ENCODE results near the gene CGNL1.

The CGNL1 gene

GRCh38 chr15:57375827-57376695 is at the start of gene CGNL1:
CGNL1 (plus strand) TSS chr15:57376505; CDS start chr15:57438000, 61,495 bp downstream.
- H3K36me3 Mint-ChIP-seq (ENCODE audit: low read depth) = no peaks in the 10 kb centered on the region
- peaks cover 52% of the 10 kb centered on the region for H3K27me3 Mint-ChIP-seq
- peak within 1 kb of the TSS; percentile 55 for H3K4me3 Mint-ChIP-seq
- no peak for DNase-seq
- H3K4me1 Mint-ChIP-seq = peaks cover 7% of the 10 kb centered on the region
- H3K27ac Mint-ChIP-seq = no peak within 1 kb of the TSS
- no peaks in the 10 kb centered on the region for H3K9me3 Mint-ChIP-seq
- no peak for ATAC-seq

DNA sequence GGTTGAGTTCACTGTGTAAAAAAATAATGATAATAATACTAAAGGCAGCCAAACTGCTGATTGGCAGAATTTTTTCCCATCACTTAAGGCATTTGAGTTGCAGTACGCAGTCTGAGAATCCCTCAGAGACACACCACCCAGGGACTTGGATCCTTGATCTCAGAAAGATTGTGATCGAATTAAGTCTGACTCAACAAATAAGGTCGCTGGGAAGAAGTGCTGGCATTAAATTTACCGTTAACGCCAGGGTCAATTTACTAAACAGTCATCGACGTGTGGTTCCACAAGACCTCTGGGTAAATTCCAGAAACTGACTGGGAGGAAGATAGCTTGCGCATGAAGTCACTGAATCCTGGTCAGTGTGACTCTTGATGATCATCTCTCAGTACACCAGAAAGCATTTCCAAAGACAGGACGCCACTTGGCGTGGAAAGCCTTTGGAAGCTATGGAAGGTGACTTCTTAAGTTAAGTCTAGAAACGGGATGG is 48.3 kb upstream of the CGNL1 start:
- no peaks in the 10 kb centered on the region for H3K9me3 Mint-ChIP-seq
- H3K27ac Mint-ChIP-seq = no peak overlapping the region
- H3K27me3 Mint-ChIP-seq = peaks cover 2% of the 10 kb centered on the region
- no peak for DNase-seq
- no peak overlapping the region for H3K4me3 Mint-ChIP-seq
- no peaks in the 10 kb centered on the region for H3K36me3 Mint-ChIP-seq (ENCODE audit: low read depth)
- no peak for ATAC-seq
- H3K4me1 Mint-ChIP-seq = peaks cover 4% of the 10 kb centered on the region

GRCh38 chr15:57328479-57328878 is 47.8 kb upstream of the CGNL1 start:
- H3K9me3 Mint-ChIP-seq = no peaks in the 10 kb centered on the region
- ATAC-seq (no peak), DNase-seq (no peak)
- no peak overlapping the region for H3K4me3 Mint-ChIP-seq
- peaks cover 4% of the 10 kb centered on the region for H3K4me1 Mint-ChIP-seq
- H3K36me3 Mint-ChIP-seq (ENCODE audit: low read depth) = no peaks in the 10 kb centered on the region
- H3K27ac Mint-ChIP-seq = no peak overlapping the region
- H3K27me3 Mint-ChIP-seq = peaks cover 2% of the 10 kb centered on the region

GRCh38 chr15:57328897-57329296 is 47.4 kb upstream of the CGNL1 start:
- H3K27me3 Mint-ChIP-seq = peaks cover 2% of the 10 kb centered on the region

DNA sequence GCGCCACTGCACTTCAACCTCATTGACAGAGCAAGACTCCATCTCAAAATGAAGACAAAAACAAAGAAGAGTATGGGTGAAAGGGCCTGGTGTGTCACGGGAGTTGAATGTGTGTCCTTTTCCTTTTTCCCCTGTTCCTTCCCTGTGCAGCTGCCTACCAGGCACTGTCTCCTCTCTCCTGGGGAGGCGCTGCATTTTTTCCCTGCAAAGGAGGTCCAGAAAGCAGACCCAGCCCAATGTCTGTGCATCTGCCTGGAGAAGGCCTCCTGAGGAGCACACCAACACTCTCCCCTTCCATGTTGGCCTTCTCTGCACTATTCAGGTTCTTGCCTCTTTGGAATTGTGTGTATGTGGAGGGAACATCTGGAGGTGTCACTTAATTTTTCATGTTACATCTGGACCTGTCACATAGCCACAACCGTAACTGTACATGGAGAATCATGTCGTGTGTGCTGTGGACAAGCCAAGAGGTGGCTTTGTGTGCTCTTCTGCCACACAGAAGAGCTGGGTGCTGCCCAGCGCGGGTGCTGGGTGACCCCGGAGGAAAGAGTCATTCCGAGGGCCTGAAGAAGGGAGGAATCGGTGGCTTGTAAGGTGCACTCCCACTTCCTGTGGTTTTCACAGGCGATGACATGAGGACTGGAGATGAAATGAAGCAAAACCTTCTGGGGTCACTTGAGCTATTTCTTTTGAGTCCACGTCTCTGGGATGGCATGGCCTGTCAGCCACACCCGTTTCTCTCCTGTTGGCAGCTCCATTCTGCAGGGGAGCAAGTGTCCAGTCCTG is 46.5 kb upstream of the CGNL1 start:
- no peaks in the 10 kb centered on the region for H3K36me3 Mint-ChIP-seq (ENCODE audit: low read depth)
- peaks cover 2% of the 10 kb centered on the region for H3K4me1 Mint-ChIP-seq
- ATAC-seq = no peak
- no peak for DNase-seq
- H3K4me3 Mint-ChIP-seq = no peak overlapping the region
- no peaks in the 10 kb centered on the region for H3K9me3 Mint-ChIP-seq
- H3K27me3 Mint-ChIP-seq = peaks cover 3% of the 10 kb centered on the region
- no peak overlapping the region for H3K27ac Mint-ChIP-seq

More at GRCh38 chr15:57328897-57329296, 47.4 kb upstream of the CGNL1 start:
- Mint-ChIP-seq H3K9me3 (no peaks in the 10 kb centered on the region), H3K4me3 (no peak overlapping the region), H3K4me1 (peaks cover 4% of the 10 kb centered on the region), H3K36me3 (ENCODE audit: low read depth) (no peaks in the 10 kb centered on the region), H3K27ac (no peak overlapping the region)
- ATAC-seq (no peak), DNase-seq (no peak)

- no peak for ATAC-seq
- H3K9me3 Mint-ChIP-seq = no peaks in the 10 kb centered on the region
- peaks cover 6% of the 10 kb centered on the region for H3K27me3 Mint-ChIP-seq
- H3K27ac Mint-ChIP-seq = no peak overlapping the region
- DNase-seq = no peak
- no peaks in the 10 kb centered on the region for H3K36me3 Mint-ChIP-seq (ENCODE audit: low read depth)
- H3K4me1 Mint-ChIP-seq = peaks cover 2% of the 10 kb centered on the region
- H3K4me3 Mint-ChIP-seq = no peak overlapping the region
Observed at GRCh38 chr15:57330619-57331340, 45.5 kb upstream of the CGNL1 start.

DNA sequence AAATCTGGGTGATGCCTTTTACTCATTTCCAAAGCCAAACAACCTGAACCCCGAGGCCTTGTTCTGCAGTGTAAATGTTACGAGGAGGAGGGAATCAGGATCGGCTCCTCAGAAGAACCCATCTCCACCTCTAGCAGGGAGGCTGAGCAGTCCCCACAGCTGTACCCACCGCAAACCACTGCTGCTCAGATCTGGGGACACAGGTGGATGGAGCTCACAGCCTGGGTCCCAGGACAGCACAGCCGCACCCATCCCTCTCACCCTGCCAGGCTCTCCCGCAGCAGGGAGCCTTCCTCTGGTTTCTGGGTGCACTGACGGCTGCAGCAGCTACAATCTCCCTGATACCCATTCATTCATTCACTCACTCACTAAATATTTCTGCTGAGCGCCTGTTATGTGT is 44.0 kb upstream of the CGNL1 start:
- Mint-ChIP-seq H3K27me3 (peaks cover 6% of the 10 kb centered on the region), H3K9me3 (no peaks in the 10 kb centered on the region), H3K4me1 (peaks cover 2% of the 10 kb centered on the region), H3K4me3 (no peak overlapping the region), H3K27ac (no peak overlapping the region), H3K36me3 (ENCODE audit: low read depth) (no peaks in the 10 kb centered on the region)
- DNase-seq = no peak
- ATAC-seq = no peak

- peaks cover 8% of the 10 kb centered on the region for H3K27me3 Mint-ChIP-seq
- H3K27ac Mint-ChIP-seq = no peak overlapping the region
- no peaks in the 10 kb centered on the region for H3K9me3 Mint-ChIP-seq
- no peak for ATAC-seq
- no peaks in the 10 kb centered on the region for H3K36me3 Mint-ChIP-seq (ENCODE audit: low read depth)
- H3K4me3 Mint-ChIP-seq = no peak overlapping the region
- H3K4me1 Mint-ChIP-seq = peaks cover 2% of the 10 kb centered on the region
- no peak for DNase-seq
Observed at GRCh38 chr15:57333487-57333886, 42.8 kb upstream of the CGNL1 start.

- H3K4me1 Mint-ChIP-seq = peaks cover 2% of the 10 kb centered on the region
- no peaks in the 10 kb centered on the region for H3K36me3 Mint-ChIP-seq (ENCODE audit: low read depth)
- peaks cover 8% of the 10 kb centered on the region for H3K27me3 Mint-ChIP-seq
- DNase-seq (no peak), ATAC-seq (no peak)
- H3K4me3 Mint-ChIP-seq = no peak overlapping the region
- no peaks in the 10 kb centered on the region for H3K9me3 Mint-ChIP-seq
- no peak overlapping the region for H3K27ac Mint-ChIP-seq
Observed at GRCh38 chr15:57334257-57334656, 42.0 kb upstream of the CGNL1 start.

- H3K27ac Mint-ChIP-seq = no peak overlapping the region
Observed at GRCh38 chr15:57335293-57335715, 41.0 kb upstream of the CGNL1 start.

GRCh38 chr15:57335719-57336118 is 40.6 kb upstream of the CGNL1 start:
- H3K27me3 Mint-ChIP-seq = peaks cover 7% of the 10 kb centered on the region

More at GRCh38 chr15:57335293-57335715, 41.0 kb upstream of the CGNL1 start:
- ATAC-seq = no peak
- H3K36me3 Mint-ChIP-seq (ENCODE audit: low read depth) = no peaks in the 10 kb centered on the region
- no peaks in the 10 kb centered on the region for H3K4me1 Mint-ChIP-seq
- DNase-seq = no peak
- H3K27me3 Mint-ChIP-seq = peaks cover 7% of the 10 kb centered on the region
- H3K4me3 Mint-ChIP-seq = no peak overlapping the region
- no peaks in the 10 kb centered on the region for H3K9me3 Mint-ChIP-seq

DNA sequence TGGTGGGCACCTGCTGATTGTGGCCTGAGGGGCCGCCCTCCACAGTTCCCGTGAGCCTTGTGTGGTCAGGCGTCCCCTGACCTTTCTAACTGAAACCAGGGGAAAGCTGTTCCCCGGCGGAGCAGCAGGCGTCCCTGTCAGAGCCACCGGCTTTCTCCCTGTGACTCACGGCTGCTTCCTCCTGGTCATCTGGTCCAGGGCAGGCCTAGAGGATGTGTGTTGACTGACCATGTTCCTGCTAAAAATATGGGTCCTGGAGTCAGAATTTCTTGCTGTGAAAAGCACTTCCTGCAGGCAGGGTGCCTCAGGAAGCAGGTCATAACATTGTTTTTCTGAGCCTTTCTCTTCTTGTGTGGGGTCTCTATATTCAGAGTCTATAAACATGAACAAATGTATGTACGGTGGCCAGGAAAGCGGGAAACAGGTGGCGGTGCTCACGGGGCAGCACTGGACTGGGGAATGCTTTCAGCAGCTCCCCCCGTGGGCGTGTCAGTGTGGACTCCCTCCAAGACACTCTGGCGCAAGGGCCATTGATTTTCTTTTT is 38.4 kb upstream of the CGNL1 start:
- ATAC-seq = no peak
- H3K4me1 Mint-ChIP-seq = no peaks in the 10 kb centered on the region

More at GRCh38 chr15:57335719-57336118, 40.6 kb upstream of the CGNL1 start:
- DNase-seq (no peak), ATAC-seq (no peak)
- H3K36me3 Mint-ChIP-seq (ENCODE audit: low read depth) = no peaks in the 10 kb centered on the region
- H3K4me1 Mint-ChIP-seq = no peaks in the 10 kb centered on the region
- no peak overlapping the region for H3K27ac Mint-ChIP-seq
- H3K9me3 Mint-ChIP-seq = no peaks in the 10 kb centered on the region
- H3K4me3 Mint-ChIP-seq = no peak overlapping the region

DNA sequence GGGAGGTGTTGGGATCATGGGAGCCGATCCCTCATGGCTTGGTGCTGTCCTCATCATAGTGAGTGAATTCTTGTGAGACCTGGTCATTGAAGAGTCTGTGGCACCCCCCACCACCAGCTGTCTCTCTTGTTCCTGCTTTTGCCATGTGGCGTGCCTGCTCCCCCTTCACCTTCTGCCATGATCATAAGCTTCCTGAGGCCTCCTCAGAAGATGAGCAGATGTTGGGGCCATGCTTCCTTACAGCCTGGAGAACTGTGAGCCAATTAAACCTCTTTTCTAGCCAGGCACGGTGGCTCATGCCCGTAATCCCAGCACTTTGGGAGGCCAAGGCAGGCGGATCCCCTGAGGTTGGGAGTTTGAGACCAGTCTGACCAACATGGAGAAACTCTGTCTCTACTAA is 37.0 kb upstream of the CGNL1 start:
- ATAC-seq (no peak), DNase-seq (no peak)
- no peaks in the 10 kb centered on the region for H3K9me3 Mint-ChIP-seq
- H3K4me1 Mint-ChIP-seq = no peaks in the 10 kb centered on the region
- peaks cover 7% of the 10 kb centered on the region for H3K27me3 Mint-ChIP-seq
- H3K36me3 Mint-ChIP-seq (ENCODE audit: low read depth) = no peaks in the 10 kb centered on the region
- no peak overlapping the region for H3K27ac Mint-ChIP-seq
- no peak overlapping the region for H3K4me3 Mint-ChIP-seq

More for the DNA sequence above, 38.4 kb upstream of the CGNL1 start:
- Mint-ChIP-seq H3K9me3 (no peaks in the 10 kb centered on the region), H3K27me3 (peaks cover 7% of the 10 kb centered on the region), H3K4me3 (no peak overlapping the region), H3K27ac (no peak overlapping the region), H3K36me3 (ENCODE audit: low read depth) (no peaks in the 10 kb centered on the region)
- no peak for DNase-seq

GRCh38 chr15:57340682-57341259 is 35.5 kb upstream of the CGNL1 start:
- peaks cover 3% of the 10 kb centered on the region for H3K27me3 Mint-ChIP-seq
- peak; percentile 33 for ATAC-seq
- H3K4me3 Mint-ChIP-seq = no peak overlapping the region
- no peaks in the 10 kb centered on the region for H3K4me1 Mint-ChIP-seq
- no peaks in the 10 kb centered on the region for H3K36me3 Mint-ChIP-seq (ENCODE audit: low read depth)
- no peak overlapping the region for H3K27ac Mint-ChIP-seq
- peak; percentile 29 for DNase-seq
- H3K9me3 Mint-ChIP-seq = no peaks in the 10 kb centered on the region
